Measurements from ENCODE around the gene PIGQ. TPM values are rescaled to one million over a fixed set of nuclear protein-coding genes. Genes with fewer than 3 reads are reported as not detected.
A peak's percentile ranks its signal among the peaks of the same experiment; 100 is the strongest.

PIGQ gene
- total and polyA plus RNA-seq, 2 of the 4 experiments (the other 2 are of a cell fraction) = 5.9 to 36.8 TPM

DNA sequence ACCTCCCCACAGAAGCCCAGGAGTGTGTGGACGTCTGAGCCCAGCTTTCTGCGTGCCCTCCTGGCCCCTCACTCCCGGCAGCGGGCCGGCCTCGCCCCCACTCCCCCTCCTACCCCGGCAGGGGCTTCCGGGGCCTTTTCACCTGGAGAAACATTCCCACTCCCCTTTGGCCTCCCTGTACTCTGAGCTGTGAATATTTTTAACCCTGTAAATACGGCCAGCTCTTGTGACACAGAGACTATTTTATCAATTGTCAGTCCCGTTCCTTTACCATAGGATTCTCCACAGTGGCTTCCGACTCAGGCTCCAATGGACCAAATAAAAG, 15.5 kb upstream of the PIGQ start:
- Histone ChIP-seq H3K4me1 (ENCODE audit: control insufficient read depth, insufficient read depth, low read length) (0 out of 2 replicates have a peak, but pooled peaks cover 3% of the 10 kb centered on the region), H2AK9ac (replicated peaks; ENCODE audit: low read depth, low read length, poor library complexity) (peak overlapping the region; percentile 58), H3K27ac (ENCODE audit: insufficient read depth, low read length) (no peak overlapping the region), H3K36me3 (ENCODE audit: control insufficient read depth, insufficient read depth, low read length) (peaks cover 17% of the 10 kb centered on the region), H3K9me1 (ENCODE audit: insufficient read depth, low read length) (no peaks in the 10 kb centered on the region), H3K4me3 (ENCODE audit: insufficient read depth, low read depth, low read length) (no peak overlapping the region), H3K4me2 (ENCODE audit: low read depth, low read length) (no peak overlapping the region), H3K27me3 (ENCODE audit: control insufficient read depth, insufficient read depth, low read length) (peaks cover 17% of the 10 kb centered on the region), H3K14ac (replicated peaks; ENCODE audit: low read depth, low read length) (no peak overlapping the region), H2BK20ac (ENCODE audit: low read depth, low read length) (no peak overlapping the region), H3K56ac (ENCODE audit: extremely low read depth, insufficient read depth, low read length) (no peak overlapping the region), H4K5ac (ENCODE audit: low read depth, low read length) (no peak overlapping the region), H2AFZ (replicated peaks; ENCODE audit: low read length, poor library complexity) (no peak overlapping the region), H2BK120ac (ENCODE audit: low read depth, low read length) (no peak overlapping the region), H3K23ac (ENCODE audit: low read depth, low read length) (no peak overlapping the region), H2AK5ac (ENCODE audit: low read depth, low read length) (no peak overlapping the region), H3K18ac (ENCODE audit: low read depth, low read length) (no peak overlapping the region), H2BK15ac (ENCODE audit: low read depth, low read length) (no peak overlapping the region), H4K91ac (ENCODE audit: insufficient read depth, low read depth, low read length) (no peak overlapping the region), H4K20me1 (ENCODE audit: insufficient read depth, low read length) (peaks cover 9% of the 10 kb centered on the region; the same call in 1 of the 2 replicates), H3K79me1 (ENCODE audit: low read depth in 1 of 2, low read length in 2 of 2) (no peaks in the 10 kb centered on the region; a peak in 1 of 4 replicates), H4K8ac (ENCODE audit: low read depth in 2 of 2, low read length in 2 of 2) (no peak overlapping the region), H3K9me3 (ENCODE audit: control insufficient read depth, insufficient read depth, low read length) (no peaks in the 10 kb centered on the region), H3K4ac (ENCODE audit: low read depth, low read length) (no peak overlapping the region), H3K9ac (ENCODE audit: low read depth, low read length) (no peak overlapping the region), H2BK5ac (ENCODE audit: low read depth, low read length, poor library complexity, severe bottlenecking) (no peak overlapping the region)
- 60% methylated on average over 3 of the region's 11 CpGs; no CpG with 5 or more reads in 1 of the 2 experiments for WGBS, 2 experiments (ENCODE audit: extremely low coverage in 2 of 2, insufficient read length in 1 of 2)
- ChIA-PET CTCF (no interaction called here), POLR2A (ENCODE audit: unreplicated experiment) (no interaction called here)
- in situ Hi-C loops (cut with MboI; ENCODE audit: low sequenced_read_pairs) = no loop called here
- intact Hi-C loops (cut with micrococcal nuclease) = no loop called here
- DNase-seq = no peak
- BruUV-seq (replicated peaks) = no TSS peak
- TF ChIP-seq RCOR1 (IDR thresholded peaks at IDR 0.05; ENCODE audit: insufficient replicate concordance, low read length) (no peak), POLR2A (IDR thresholded peaks at IDR 0.05; ENCODE audit: low read depth, low read length) (no peak), CEBPB (IDR thresholded peaks at IDR 0.05; ENCODE audit: low read depth, low read length) (no peak), MXI1 (IDR thresholded peaks at IDR 0.05; ENCODE audit: borderline replicate concordance, low read depth, low read length) (no peak), SMC3 (IDR thresholded peaks at IDR 0.05; ENCODE audit: low read depth, low read length) (no peak), NFE2L2 (IDR thresholded peaks at IDR 0.05; ENCODE audit: low read depth, low read length) (no peak), CHD1 (IDR thresholded peaks at IDR 0.05; ENCODE audit: low read depth, low read length) (no peak), FOS (IDR thresholded peaks at IDR 0.05; ENCODE audit: low read depth, low read length) (no peak), MAFK (IDR thresholded peaks at IDR 0.05; ENCODE audit: low read depth, low read length) (no peak), MAZ (IDR thresholded peaks at IDR 0.05; ENCODE audit: borderline replicate concordance, low read depth, low read length) (no peak), RAD21 (IDR thresholded peaks at IDR 0.05; ENCODE audit: low read length) (no peak)
- TF ChIP-seq, protein P1, sequence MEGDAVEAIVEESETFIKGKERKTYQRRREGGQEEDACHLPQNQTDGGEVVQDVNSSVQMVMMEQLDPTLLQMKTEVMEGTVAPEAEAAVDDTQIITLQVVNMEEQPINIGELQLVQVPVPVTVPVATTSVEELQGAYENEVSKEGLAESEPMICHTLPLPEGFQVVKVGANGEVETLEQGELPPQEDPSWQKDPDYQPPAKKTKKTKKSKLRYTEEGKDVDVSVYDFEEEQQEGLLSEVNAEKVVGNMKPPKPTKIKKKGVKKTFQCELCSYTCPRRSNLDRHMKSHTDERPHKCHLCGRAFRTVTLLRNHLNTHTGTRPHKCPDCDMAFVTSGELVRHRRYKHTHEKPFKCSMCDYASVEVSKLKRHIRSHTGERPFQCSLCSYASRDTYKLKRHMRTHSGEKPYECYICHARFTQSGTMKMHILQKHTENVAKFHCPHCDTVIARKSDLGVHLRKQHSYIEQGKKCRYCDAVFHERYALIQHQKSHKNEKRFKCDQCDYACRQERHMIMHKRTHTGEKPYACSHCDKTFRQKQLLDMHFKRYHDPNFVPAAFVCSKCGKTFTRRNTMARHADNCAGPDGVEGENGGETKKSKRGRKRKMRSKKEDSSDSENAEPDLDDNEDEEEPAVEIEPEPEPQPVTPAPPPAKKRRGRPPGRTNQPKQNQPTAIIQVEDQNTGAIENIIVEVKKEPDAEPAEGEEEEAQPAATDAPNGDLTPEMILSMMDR (conservative IDR thresholded peaks at IDR 0.05; ENCODE audit: low read depth, low read length) = no peak
- TF ChIP-seq, protein P2, sequence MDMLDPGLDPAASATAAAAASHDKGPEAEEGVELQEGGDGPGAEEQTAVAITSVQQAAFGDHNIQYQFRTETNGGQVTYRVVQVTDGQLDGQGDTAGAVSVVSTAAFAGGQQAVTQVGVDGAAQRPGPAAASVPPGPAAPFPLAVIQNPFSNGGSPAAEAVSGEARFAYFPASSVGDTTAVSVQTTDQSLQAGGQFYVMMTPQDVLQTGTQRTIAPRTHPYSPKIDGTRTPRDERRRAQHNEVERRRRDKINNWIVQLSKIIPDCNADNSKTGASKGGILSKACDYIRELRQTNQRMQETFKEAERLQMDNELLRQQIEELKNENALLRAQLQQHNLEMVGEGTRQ (IDR thresholded peaks at IDR 0.05; ENCODE audit: low read depth, low read length) = no peak
- TF ChIP-seq, protein P3, sequence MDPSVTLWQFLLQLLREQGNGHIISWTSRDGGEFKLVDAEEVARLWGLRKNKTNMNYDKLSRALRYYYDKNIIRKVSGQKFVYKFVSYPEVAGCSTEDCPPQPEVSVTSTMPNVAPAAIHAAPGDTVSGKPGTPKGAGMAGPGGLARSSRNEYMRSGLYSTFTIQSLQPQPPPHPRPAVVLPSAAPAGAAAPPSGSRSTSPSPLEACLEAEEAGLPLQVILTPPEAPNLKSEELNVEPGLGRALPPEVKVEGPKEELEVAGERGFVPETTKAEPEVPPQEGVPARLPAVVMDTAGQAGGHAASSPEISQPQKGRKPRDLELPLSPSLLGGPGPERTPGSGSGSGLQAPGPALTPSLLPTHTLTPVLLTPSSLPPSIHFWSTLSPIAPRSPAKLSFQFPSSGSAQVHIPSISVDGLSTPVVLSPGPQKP (IDR thresholded peaks at IDR 0.05; ENCODE audit: borderline replicate concordance, low read depth, low read length) = no peak
- ATAC-seq (ENCODE audit: low read depth) = no peak
- dilution Hi-C loops (cut with HindIII; ENCODE audit: low sequenced_read_pairs, unreplicated experiment) = no loop called here

Measured in IMR-90 (cell line).